ENCODE results near the gene DEPDC5. TPM values are rescaled to one million over a fixed set of nuclear protein-coding genes. Genes with fewer than 3 reads are reported as not detected.

DEPDC5 gene
- total RNA-seq, 1 donor, result 15.2 TPM

GRCh38 chr22:31730344-31730711, 23.5 kb upstream of the DEPDC5 start:
- TF ChIP-seq CTCF (IDR thresholded peaks at IDR 0.05; ENCODE audit: extremely low read depth, low read depth, low read length), result no peak
- H3K79me2 ChIP-seq (ENCODE audit: insufficient read depth, low read length), result peaks cover 73% of the 10 kb centered on the region
- no peak overlapping the region for H3K27ac ChIP-seq (ENCODE audit: low read depth, low read length)
- no peak overlapping the region for H3K4me2 ChIP-seq (ENCODE audit: insufficient read depth, low read length)
- H3K4me1 ChIP-seq (ENCODE audit: insufficient read depth, low read length), result peaks cover 10% of the 10 kb centered on the region
- peaks cover 4% of the 10 kb centered on the region for H3K36me3 ChIP-seq (ENCODE audit: insufficient read depth, low read length)
- no peaks in the 10 kb centered on the region for H3K27me3 ChIP-seq (ENCODE audit: insufficient read depth, low read length)
- no peak overlapping the region for H3K4me3 ChIP-seq (ENCODE audit: insufficient read depth, low read length)
- no peak for DNase-seq (ENCODE audit: insufficient read length, low spot score, missing footprints)
- H2AFZ ChIP-seq (ENCODE audit: low read length), result no peak overlapping the region
- peaks cover 9% of the 10 kb centered on the region for H4K20me1 ChIP-seq (ENCODE audit: insufficient read depth, low read length)
- H3K9me3 ChIP-seq (ENCODE audit: low read depth, low read length), result no peaks in the 10 kb centered on the region

GRCh38 chr22:31732089-31732829, 21.6 kb upstream of the DEPDC5 start:
- Histone ChIP-seq H3K9me3 (ENCODE audit: low read depth, low read length) (no peaks in the 10 kb centered on the region), H3K4me2 (ENCODE audit: insufficient read depth, low read length) (no peak overlapping the region), H4K20me1 (ENCODE audit: insufficient read depth, low read length) (peaks cover 8% of the 10 kb centered on the region), H3K27me3 (ENCODE audit: insufficient read depth, low read length) (no peaks in the 10 kb centered on the region), H3K36me3 (ENCODE audit: insufficient read depth, low read length) (peaks cover 5% of the 10 kb centered on the region), H2AFZ (ENCODE audit: low read length) (no peak overlapping the region), H3K79me2 (ENCODE audit: insufficient read depth, low read length) (peaks cover 80% of the 10 kb centered on the region), H3K4me1 (ENCODE audit: insufficient read depth, low read length) (peaks cover 10% of the 10 kb centered on the region), H3K27ac (ENCODE audit: low read depth, low read length) (no peak overlapping the region), H3K4me3 (ENCODE audit: insufficient read depth, low read length) (no peak overlapping the region)
- TF ChIP-seq CTCF (IDR thresholded peaks at IDR 0.05; ENCODE audit: extremely low read depth, low read depth, low read length), result no peak
- no peak for DNase-seq (ENCODE audit: insufficient read length, low spot score, missing footprints)

- TF ChIP-seq CTCF (IDR thresholded peaks at IDR 0.05; ENCODE audit: extremely low read depth, low read depth, low read length), result no peak
- Histone ChIP-seq H3K4me1 (ENCODE audit: insufficient read depth, low read length) (peaks cover 10% of the 10 kb centered on the region), H3K79me2 (ENCODE audit: insufficient read depth, low read length) (peaks cover 85% of the 10 kb centered on the region), H3K36me3 (ENCODE audit: insufficient read depth, low read length) (peaks cover 16% of the 10 kb centered on the region), H3K27ac (ENCODE audit: low read depth, low read length) (peak overlapping the region; percentile 38), H3K4me2 (ENCODE audit: insufficient read depth, low read length) (no peak overlapping the region), H4K20me1 (ENCODE audit: insufficient read depth, low read length) (peaks cover 14% of the 10 kb centered on the region), H3K4me3 (ENCODE audit: insufficient read depth, low read length) (no peak overlapping the region), H3K27me3 (ENCODE audit: insufficient read depth, low read length) (no peaks in the 10 kb centered on the region), H2AFZ (ENCODE audit: low read length) (no peak overlapping the region), H3K9me3 (ENCODE audit: low read depth, low read length) (no peaks in the 10 kb centered on the region)
- no peak for DNase-seq (ENCODE audit: insufficient read length, low spot score, missing footprints)
Observed at GRCh38 chr22:31733580-31734079, 20.2 kb upstream of the DEPDC5 start.

- Histone ChIP-seq H3K36me3 (ENCODE audit: insufficient read depth, low read length) (peaks cover 18% of the 10 kb centered on the region), H3K4me1 (ENCODE audit: insufficient read depth, low read length) (peaks cover 10% of the 10 kb centered on the region), H3K79me2 (ENCODE audit: insufficient read depth, low read length) (peaks cover 86% of the 10 kb centered on the region), H3K4me2 (ENCODE audit: insufficient read depth, low read length) (peak overlapping the region; percentile 27), H3K27me3 (ENCODE audit: insufficient read depth, low read length) (no peaks in the 10 kb centered on the region), H3K9me3 (ENCODE audit: low read depth, low read length) (no peaks in the 10 kb centered on the region), H3K4me3 (ENCODE audit: insufficient read depth, low read length) (no peak overlapping the region), H3K27ac (ENCODE audit: low read depth, low read length) (peak overlapping the region; percentile 38), H4K20me1 (ENCODE audit: insufficient read depth, low read length) (peaks cover 17% of the 10 kb centered on the region), H2AFZ (ENCODE audit: low read length) (no peak overlapping the region)
- peak; percentile 89 for DNase-seq (ENCODE audit: insufficient read length, low spot score, missing footprints)
- no peak for TF ChIP-seq CTCF (IDR thresholded peaks at IDR 0.05; ENCODE audit: extremely low read depth, low read depth, low read length)
Observed at GRCh38 chr22:31734512-31734911, 19.3 kb upstream of the DEPDC5 start.

Measured in osteoblast (primary cell).